GM12874 (cell line): ENCODE results near the gene PSMC3IP.

ENCODE experiments used
- CTCF ChIP-seq: IDR thresholded peaks from 2 replicates; pipeline ENCODE4 v1.5.1; 2011; ENCODE audit warnings: low read depth, mild to moderate bottlenecking, control low read depth, low read length, moderate library complexity; ENCODE audit not compliant: insufficient read depth

The PSMC3IP gene

GRCh38 chr17:42543190-42544079, 34.1 kb downstream of the PSMC3IP start:
- TF ChIP-seq CTCF = no peak

- TF ChIP-seq CTCF = no peak
Observed at GRCh38 chr17:42541041-42541833, 36.3 kb downstream of the PSMC3IP start.

GRCh38 chr17:42538482-42538881, 39.0 kb downstream of the PSMC3IP start:
- TF ChIP-seq CTCF = no peak

GRCh38 chr17:42537826-42538451, 39.6 kb downstream of the PSMC3IP start:
- TF ChIP-seq CTCF = no peak

- TF ChIP-seq CTCF = no peak
Observed at GRCh38 chr17:42537156-42537805, 40.2 kb downstream of the PSMC3IP start.

- no peak for TF ChIP-seq CTCF
Observed at GRCh38 chr17:42536372-42537155, 41.0 kb downstream of the PSMC3IP start.

- no peak for TF ChIP-seq CTCF
Observed at GRCh38 chr17:42536048-42536371, 41.5 kb downstream of the PSMC3IP start, which contains the start of gene NAGLU. Gene NAGLU, plus strand, starts transcription at chr17:42536241. Its CDS starts 32 bp downstream, at chr17:42536273.
